Measurements from ENCODE around the gene ARSB. TPM values are rescaled to one million over a fixed set of nuclear protein-coding genes. Genes with fewer than 3 reads are reported as not detected.

Gene ARSB
- total RNA-seq: 10 to 100 TPM; 28.1 TPM
- 11.4 TPM for polyA plus RNA-seq (2013, experiment 1 of 2)
- polyA plus RNA-seq (2013, experiment 2 of 2): 12.8 TPM
- long read RNA-seq, experiment 1, full-length matches to known transcripts: 4 of 10 reads
- long read RNA-seq, experiment 1, partial matches to known transcripts: 0 of 10 reads
- long read RNA-seq, experiment 1, other reads (novel, unspliced or antisense): 6 of 10 reads
- long read RNA-seq, experiment 2, full-length matches to known transcripts: 55 of 78 reads
- long read RNA-seq, experiment 2, partial matches to known transcripts: 7 of 78 reads
- long read RNA-seq, experiment 2, other reads (novel, unspliced or antisense): 16 of 78 reads
- long read RNA-seq, experiment 3, full-length matches to known transcripts: 3 of 19 reads
- long read RNA-seq, experiment 3, partial matches to known transcripts: 5 of 19 reads
- long read RNA-seq, experiment 3, other reads (novel, unspliced or antisense): 11 of 19 reads
- long read RNA-seq, experiment 4, partial matches to known transcripts: 0 of 2 reads
- long read RNA-seq, experiment 4, other reads (novel, unspliced or antisense): 2 of 2 reads

DNA sequence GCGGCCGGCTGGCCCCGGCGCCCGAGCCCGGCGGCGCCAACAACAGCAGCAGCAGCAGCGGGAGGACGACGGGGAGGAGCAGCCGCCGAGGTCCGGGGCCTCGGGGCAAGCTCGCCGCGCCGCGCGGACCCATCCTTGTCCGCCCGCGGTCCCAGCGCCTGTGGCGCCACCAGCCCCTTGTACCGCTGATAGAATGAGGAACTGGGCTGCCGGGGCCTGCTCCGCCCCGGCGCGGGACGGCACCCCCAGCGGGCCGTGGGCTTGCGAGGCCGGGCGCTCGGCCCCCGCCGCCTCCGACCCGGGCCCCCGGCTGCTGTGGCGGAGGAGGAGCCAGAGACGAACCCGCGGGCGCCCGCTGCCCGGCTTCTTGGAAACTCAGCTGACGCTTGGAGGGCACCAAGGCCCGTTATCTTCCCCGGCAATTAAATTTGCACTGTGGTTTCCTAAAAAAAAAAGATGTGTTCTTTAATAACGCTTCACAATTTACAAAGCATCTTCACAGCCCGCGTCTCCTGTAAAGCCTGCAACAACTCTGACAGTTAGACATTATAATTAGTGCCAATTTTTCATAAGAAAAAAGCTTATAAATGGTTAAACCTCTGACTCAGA, at the start of gene ARSB:
Gene ARSB, minus strand, starts transcription at position 195 of the 609 bp plus-strand sequence. Its CDS starts 62 bp downstream, at position 133.
- Histone ChIP-seq H3K4me1 (ENCODE audit: control insufficient read depth, insufficient read depth, low read length) (no peaks in the 10 kb centered on the region), H3K4me3 (ENCODE audit: low read length) (peak within 1 kb of the TSS; percentile 88), H3K36me3 (ENCODE audit: control insufficient read depth, insufficient read depth, low read length) (no peaks in the 10 kb centered on the region), H3K9me3 (ENCODE audit: control insufficient read depth, low read length) (no peaks in the 10 kb centered on the region), H3K9ac (ENCODE audit: extremely low read depth, low read length, poor library complexity, severe bottlenecking) (peak within 1 kb of the TSS; percentile 66), H3K27ac (ENCODE audit: low read depth, low read length) (peak within 1 kb of the TSS; percentile 87), H3K27me3 (ENCODE audit: control insufficient read depth, insufficient read depth, low read length, poor library complexity, severe bottlenecking) (peaks cover 4% of the 10 kb centered on the region)
- Mint-ChIP-seq H3K4me3 (peak within 1 kb of the TSS; percentile 72), H3K27me3 (ENCODE audit: insufficient read depth) (peaks cover 19% of the 10 kb centered on the region), H3K4me1 (peaks cover 30% of the 10 kb centered on the region), H3K27ac (peak within 1 kb of the TSS; percentile 90), H3K9me3 (no peaks in the 10 kb centered on the region), H3K36me3 (ENCODE audit: low read depth) (no peaks in the 10 kb centered on the region)
- TF ChIP-seq, protein P1, sequence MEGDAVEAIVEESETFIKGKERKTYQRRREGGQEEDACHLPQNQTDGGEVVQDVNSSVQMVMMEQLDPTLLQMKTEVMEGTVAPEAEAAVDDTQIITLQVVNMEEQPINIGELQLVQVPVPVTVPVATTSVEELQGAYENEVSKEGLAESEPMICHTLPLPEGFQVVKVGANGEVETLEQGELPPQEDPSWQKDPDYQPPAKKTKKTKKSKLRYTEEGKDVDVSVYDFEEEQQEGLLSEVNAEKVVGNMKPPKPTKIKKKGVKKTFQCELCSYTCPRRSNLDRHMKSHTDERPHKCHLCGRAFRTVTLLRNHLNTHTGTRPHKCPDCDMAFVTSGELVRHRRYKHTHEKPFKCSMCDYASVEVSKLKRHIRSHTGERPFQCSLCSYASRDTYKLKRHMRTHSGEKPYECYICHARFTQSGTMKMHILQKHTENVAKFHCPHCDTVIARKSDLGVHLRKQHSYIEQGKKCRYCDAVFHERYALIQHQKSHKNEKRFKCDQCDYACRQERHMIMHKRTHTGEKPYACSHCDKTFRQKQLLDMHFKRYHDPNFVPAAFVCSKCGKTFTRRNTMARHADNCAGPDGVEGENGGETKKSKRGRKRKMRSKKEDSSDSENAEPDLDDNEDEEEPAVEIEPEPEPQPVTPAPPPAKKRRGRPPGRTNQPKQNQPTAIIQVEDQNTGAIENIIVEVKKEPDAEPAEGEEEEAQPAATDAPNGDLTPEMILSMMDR (conservative IDR thresholded peaks at IDR 0.05): no peak
- 1% methylated on average over 19 to 57 of the region's 57 CpGs for WGBS, 2 experiments (ENCODE audit: insufficient coverage in 1 of 2, insufficient read length in 1 of 2)
- DNase-seq: no peak

- no peaks in the 10 kb centered on the region for H3K4me1 ChIP-seq (ENCODE audit: control insufficient read depth, insufficient read depth, low read length)
- no peak overlapping the region for H3K27ac Mint-ChIP-seq
- no peaks in the 10 kb centered on the region for H3K36me3 Mint-ChIP-seq (ENCODE audit: low read depth)
- no peak overlapping the region for H3K27ac ChIP-seq (ENCODE audit: low read depth, low read length)
- H3K36me3 ChIP-seq (ENCODE audit: control insufficient read depth, insufficient read depth, low read length): no peaks in the 10 kb centered on the region
- WGBS, 2 experiments (ENCODE audit: insufficient coverage in 1 of 2, insufficient read length in 1 of 2): 91 to 100% methylated on average over 1 to 5 of the region's 5 CpGs
- H3K9me3 ChIP-seq (ENCODE audit: control insufficient read depth, low read length): no peaks in the 10 kb centered on the region
- no peak overlapping the region for H3K4me3 ChIP-seq (ENCODE audit: low read length)
- H3K9me3 Mint-ChIP-seq: peaks cover 2% of the 10 kb centered on the region
- H3K4me1 Mint-ChIP-seq: no peaks in the 10 kb centered on the region
- H3K27me3 ChIP-seq (ENCODE audit: control insufficient read depth, insufficient read depth, low read length, poor library complexity, severe bottlenecking): no peaks in the 10 kb centered on the region
- H3K27me3 Mint-ChIP-seq (ENCODE audit: insufficient read depth): no peaks in the 10 kb centered on the region
- no peak overlapping the region for H3K9ac ChIP-seq (ENCODE audit: extremely low read depth, low read length, poor library complexity, severe bottlenecking)
- H3K4me3 Mint-ChIP-seq: no peak overlapping the region
- TF ChIP-seq, protein P1 (conservative IDR thresholded peaks at IDR 0.05): no peak
- no peak for DNase-seq
These were observed 47.7 kb upstream of the ARSB start for GRCh38 chr5:79032782-79033181.

GRCh38 chr5:79032031-79032695, 47.1 kb upstream of the ARSB start:
- Histone ChIP-seq H3K36me3 (ENCODE audit: control insufficient read depth, insufficient read depth, low read length) (no peaks in the 10 kb centered on the region), H3K9me3 (ENCODE audit: control insufficient read depth, low read length) (no peaks in the 10 kb centered on the region), H3K27me3 (ENCODE audit: control insufficient read depth, insufficient read depth, low read length, poor library complexity, severe bottlenecking) (no peaks in the 10 kb centered on the region), H3K4me1 (ENCODE audit: control insufficient read depth, insufficient read depth, low read length) (no peaks in the 10 kb centered on the region), H3K27ac (ENCODE audit: low read depth, low read length) (no peak overlapping the region), H3K4me3 (ENCODE audit: low read length) (no peak overlapping the region), H3K9ac (ENCODE audit: extremely low read depth, low read length, poor library complexity, severe bottlenecking) (no peak overlapping the region)
- Mint-ChIP-seq H3K27me3 (ENCODE audit: insufficient read depth) (peaks cover 2% of the 10 kb centered on the region), H3K9me3 (peaks cover 2% of the 10 kb centered on the region), H3K4me3 (no peak overlapping the region), H3K4me1 (no peaks in the 10 kb centered on the region), H3K36me3 (ENCODE audit: low read depth) (no peaks in the 10 kb centered on the region), H3K27ac (no peak overlapping the region)
- no peak for DNase-seq
- 94 to 95% methylated on average over 9 to 10 of the region's 10 CpGs for WGBS, 2 experiments (ENCODE audit: insufficient coverage in 1 of 2, insufficient read length in 1 of 2)
- TF ChIP-seq, protein P1 (conservative IDR thresholded peaks at IDR 0.05): no peak

Data from endodermal cell (in vitro differentiated cells).